ENCODE data around the gene CDH2.

DNA sequence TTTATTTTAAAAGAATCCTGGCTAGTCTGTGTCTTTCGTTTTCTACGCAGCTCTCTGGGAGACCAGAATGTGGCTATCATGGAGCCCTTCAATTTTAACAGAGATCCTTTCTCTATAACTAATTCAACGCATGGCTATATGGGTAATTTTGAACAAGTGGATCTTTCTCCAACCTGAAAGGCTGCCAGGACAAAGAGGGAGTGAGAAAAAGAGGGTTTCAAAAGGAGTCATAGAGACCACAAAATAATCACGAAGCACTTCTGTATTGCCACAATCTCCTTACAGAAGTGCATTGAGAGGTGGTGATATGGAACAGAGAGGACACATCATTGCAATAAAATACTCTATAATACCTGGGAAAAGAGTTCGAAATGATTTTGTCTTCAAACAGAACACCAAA, 21.7 kb upstream of the CDH2 start:
- no peak for TF ChIP-seq CTCF (conservative IDR thresholded peaks at IDR 0.05 in 1 of 2, IDR thresholded peaks at IDR 0.05 in 1 of 2; ENCODE audit: extremely low read depth in 1 of 2, insufficient read depth in 1 of 2, low read depth in 1 of 2, low read length in 2 of 2)
- TF ChIP-seq EZH2 (IDR thresholded peaks at IDR 0.05; ENCODE audit: borderline replicate concordance, low read length) = no peak
